Activated T-cell treated with anti-CD3 and anti-CD28 coated beads, Interleukin-2, amount 50 U/mL, for 1 hour (primary cell): ENCODE data around the gene RACGAP1.

Experiments used
- DNase-seq: peaks from one replicate; pipeline ENCODE4 v3.0.0-alpha.2; 2020

Gene RACGAP1, protein sequence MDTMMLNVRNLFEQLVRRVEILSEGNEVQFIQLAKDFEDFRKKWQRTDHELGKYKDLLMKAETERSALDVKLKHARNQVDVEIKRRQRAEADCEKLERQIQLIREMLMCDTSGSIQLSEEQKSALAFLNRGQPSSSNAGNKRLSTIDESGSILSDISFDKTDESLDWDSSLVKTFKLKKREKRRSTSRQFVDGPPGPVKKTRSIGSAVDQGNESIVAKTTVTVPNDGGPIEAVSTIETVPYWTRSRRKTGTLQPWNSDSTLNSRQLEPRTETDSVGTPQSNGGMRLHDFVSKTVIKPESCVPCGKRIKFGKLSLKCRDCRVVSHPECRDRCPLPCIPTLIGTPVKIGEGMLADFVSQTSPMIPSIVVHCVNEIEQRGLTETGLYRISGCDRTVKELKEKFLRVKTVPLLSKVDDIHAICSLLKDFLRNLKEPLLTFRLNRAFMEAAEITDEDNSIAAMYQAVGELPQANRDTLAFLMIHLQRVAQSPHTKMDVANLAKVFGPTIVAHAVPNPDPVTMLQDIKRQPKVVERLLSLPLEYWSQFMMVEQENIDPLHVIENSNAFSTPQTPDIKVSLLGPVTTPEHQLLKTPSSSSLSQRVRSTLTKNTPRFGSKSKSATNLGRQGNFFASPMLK

DNA sequence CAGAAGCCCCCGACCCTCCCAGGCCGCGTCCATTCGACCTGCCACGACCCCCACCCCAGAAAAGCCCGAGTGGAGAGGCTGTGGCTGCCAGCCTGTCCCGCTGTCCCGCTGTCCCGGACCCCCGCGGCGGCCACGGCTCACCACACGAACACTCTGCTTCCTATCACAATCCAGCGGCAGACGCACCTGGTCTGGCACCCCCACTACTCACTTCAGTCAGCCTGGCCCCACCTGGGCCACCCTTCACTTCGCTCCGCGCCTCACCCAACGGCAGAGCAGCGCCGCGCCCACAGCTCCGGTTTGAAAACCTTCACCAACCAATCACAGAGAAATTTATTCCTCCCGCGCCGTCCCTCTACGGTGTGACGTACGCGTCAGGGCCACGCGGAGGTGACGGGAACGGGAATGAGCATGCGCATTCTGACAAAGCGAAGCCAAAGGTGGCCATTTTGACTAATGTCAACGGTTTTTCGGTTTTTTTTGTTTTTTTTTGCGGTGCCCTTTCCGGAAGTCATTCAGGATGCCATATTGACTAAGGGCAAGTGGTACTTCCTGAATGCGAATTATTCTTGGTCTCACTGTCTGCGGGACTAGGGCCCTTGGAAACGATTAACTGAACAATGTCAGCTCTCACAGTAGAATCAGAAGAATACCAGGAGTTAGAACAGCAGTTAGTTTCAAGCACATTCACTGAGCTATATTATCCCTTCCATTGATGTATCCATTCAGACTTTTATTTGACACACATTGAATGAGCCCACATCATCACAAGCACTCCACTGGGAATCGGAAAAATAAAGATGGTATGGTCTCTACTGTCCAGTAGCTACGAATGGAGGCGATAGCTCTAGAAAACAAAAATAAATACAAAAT lies at the start of gene RACGAP1:
Gene RACGAP1, minus strand, starts transcription at position 308 of the 873 bp plus-strand sequence. CDS start 8,779 bp downstream, outside the sequence.
- DNase-seq, result peak; percentile 89

DNA sequence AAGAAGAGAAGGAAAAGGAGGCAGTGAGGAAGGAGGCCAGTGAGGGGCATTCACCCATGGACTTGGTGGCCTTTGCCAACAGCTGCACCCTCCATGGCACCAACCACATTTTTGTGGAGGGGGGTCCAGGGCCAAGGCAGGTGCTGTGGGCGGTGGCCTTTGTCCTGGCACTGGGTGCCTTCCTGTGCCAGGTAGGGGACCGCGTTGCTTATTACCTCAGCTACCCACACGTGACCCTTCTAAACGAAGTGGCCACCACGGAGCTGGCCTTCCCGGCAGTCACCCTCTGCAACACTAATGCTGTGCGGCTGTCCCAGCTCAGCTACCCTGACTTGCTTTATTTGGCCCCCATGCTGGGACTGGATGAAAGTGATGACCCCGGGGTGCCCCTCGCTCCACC lies 48.4 kb upstream of the RACGAP1 start:
- no peak for DNase-seq

DNA sequence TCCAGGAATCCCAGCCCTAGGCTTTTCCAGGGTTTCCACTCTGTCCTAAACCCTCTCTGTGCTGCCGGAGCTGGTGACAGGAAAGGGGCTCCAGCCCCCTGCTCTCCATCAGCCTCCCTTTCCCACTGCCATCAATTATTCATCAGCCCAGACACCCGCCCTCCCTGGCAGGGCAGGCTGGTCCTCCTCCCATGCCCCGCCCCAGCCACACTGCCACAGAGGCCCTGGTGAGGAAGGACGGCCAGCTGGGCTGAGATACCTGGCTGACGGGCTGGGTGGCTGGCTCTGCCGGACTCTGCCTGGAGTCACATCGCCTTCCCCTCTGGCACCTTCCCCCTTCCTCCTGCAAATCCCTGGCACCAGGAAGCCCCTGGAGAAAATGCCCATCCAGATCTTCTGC lies 47.9 kb upstream of the RACGAP1 start:
- no peak for DNase-seq

DNA sequence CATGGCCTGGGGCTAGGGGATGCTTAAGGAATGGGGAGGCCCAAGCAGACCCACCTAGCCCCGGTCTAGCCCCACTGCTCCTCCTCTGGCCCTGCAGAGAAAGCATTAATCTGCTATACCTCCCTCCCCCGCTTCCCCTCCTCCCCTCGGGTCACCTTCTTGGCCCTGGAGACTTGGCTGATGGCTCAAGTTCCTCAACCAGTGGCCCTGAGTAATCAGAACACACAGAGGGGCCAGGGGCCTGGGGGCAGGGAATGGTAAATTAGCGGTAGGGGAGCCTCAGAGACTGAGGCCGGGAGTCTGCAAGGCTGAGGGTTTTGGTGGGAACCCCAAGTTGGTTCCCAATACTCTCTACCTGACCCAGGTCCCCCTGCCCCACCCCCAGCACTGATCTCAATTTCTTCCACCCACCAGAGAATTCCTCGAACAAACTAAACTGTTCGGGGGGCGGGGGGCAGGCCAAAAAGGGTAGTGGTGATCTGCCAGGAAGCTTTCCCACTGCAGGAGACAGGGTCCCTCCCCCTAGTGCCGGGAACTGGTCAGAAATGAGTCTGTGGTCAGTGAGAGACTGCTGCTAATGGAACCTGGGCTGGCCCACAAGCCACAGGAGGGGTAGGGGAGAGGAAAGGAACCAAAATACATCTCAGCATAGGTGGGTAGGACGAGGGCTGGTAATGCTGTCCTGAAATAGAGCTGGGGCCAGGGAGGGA lies 47.1 kb upstream of the RACGAP1 start:
- no peak for DNase-seq

DNA sequence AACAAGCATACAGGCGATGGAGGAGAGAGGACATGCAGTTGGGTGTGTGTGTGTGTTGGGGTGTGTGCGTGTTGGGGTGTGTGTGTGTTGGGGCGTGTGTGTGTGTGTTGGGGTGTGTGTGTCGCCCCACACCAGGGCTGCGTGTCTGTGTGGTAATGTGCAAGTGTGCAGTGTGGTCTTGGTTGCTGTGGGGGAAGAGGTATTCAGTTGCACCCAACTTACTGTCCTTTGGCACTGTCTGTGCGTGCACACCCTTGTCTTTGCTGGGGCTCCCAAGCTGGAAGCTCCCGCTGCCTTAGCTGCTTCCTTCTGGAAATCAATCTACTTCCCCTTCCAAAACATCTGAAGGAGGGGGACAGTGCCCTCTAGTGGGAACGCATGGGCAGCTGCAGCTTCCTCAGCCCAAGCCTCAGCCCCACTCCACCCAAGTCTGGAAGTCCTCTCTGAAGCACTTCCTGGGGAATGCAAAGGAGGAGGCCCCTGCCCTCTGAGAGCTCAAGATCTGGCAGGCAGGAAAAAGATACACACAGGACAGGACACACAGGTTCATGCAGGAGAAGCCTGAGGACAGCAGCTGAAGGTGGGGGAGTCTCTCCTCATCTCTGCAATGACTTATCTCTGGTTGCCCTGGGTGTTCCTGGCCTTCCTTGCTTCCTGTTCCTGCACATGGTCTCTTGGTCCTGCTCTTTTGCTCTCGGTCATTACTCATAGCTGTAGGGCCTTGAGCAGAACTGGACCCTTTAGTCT lies 45.2 kb upstream of the RACGAP1 start:
- peak; percentile 65 for DNase-seq

DNA sequence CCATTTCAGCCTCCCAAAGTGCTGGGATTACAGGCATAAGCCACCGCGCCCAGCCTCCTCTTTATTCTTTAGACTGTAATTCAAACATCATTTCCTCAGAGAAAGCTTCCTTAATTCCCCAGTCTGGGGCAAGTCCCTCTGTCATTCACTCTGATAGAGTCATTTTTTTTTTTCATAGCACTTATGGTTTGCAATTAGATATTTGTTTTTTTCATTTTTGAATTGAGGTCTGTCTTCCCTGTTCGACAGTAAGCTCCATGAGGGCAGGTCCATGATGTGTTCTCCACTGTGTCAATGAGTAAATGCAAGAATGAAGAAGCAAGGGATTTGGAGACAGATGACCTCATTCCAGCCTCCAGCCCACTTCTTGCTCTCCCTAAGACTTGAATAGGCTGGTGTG lies 44.2 kb upstream of the RACGAP1 start:
- no peak for DNase-seq

DNA sequence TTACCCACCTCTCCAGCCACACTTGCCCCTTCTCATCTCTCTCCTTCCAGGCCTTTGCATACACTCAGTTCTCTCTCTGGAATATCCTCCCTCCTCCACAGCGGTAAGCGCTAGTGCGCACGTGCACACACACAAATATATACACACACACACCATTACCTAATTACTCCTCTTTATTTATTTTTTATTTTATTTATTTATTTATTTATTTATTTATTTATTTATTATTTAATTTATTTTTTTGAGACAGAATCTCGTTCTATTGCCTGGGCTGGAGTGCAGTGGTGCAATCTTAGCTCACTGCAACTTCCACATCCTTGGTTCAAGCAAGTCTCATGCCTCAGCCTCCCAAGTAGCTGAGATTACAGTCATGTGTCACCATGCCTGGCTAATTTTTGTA lies 43.8 kb upstream of the RACGAP1 start:
- DNase-seq, result no peak

DNA sequence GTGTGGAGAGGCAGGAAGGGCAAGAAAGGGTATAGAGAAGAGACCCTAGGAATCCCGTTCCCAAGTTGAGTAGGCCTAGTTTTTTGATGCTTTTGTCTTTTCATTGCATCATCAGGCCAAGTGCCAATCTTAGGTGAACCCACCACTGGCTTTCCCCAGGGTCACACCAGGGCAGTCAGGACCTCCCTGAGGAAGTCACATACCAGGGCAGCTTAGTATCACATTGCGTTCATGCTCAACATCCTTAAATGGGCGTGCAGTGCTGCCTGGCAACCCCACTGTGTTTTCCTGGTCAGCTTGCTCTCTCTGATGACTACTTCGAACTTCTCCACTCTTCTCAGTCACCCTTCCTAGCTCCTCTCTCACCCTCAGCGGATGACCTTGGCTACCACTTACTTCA lies 41.1 kb upstream of the RACGAP1 start:
- no peak for DNase-seq

DNA sequence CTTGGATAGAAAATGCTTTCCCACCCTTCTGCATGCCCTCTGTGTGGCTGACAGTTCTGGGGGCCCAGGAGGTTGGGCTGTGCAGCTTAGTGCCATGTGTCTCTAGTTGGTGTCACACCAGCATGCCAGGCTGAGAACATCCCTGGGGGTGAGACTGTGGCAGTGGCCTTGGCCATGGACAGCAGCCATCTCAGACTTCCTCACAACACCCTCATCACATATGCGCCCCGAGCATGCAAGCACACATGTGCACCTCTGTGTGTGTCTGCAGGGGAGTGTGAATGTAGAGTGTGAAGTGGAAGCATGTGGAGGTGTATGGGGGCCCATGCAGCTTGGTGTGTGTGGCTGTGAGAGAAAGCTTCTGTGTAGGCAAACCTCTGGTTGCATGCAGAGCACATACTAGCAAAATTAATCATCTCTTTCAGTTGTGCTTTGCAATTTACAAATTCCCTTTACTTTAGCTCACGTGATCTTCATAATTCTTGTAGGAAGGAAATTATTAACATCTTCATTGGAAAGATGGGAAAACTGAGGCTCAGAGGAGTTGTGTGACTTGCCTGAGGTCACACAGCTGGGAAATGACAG lies 40.5 kb upstream of the RACGAP1 start:
- DNase-seq, result no peak

DNA sequence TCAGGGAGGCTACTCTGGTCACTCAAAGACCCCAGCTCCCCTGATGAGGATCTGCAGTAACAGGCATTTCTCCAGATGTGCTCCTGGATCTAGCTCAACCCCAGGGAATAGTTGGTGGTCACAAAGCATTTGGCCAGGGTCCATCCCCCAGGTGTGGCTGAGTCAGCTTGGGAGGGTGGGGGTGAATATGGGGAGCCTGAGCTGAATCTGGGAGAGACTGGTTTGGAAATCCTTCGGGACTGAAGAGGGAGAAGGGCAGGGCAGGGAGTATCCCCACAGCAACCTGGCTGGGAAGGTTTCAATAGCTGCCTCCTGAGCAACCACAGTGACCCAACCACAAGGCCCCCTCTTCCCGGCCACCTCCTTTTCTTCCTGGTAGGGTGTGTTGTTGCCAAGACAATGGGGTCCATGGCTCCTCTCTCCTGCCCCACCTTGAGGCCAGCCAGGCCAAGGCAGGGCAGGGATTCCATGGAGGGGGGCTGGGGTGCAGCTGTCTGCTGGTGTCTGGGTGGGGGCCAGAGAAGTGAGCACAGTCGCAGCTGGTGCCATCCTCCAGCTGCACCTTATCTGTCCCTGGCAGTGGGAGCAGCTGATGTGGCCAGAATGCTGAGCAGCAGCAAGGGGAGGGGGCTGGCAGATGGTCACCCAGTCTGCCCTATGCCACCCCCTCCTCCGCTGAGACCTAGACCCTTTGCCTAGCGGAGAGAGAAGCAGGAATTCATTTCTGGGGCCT lies 37.6 kb upstream of the RACGAP1 start:
- DNase-seq, result no peak

DNA sequence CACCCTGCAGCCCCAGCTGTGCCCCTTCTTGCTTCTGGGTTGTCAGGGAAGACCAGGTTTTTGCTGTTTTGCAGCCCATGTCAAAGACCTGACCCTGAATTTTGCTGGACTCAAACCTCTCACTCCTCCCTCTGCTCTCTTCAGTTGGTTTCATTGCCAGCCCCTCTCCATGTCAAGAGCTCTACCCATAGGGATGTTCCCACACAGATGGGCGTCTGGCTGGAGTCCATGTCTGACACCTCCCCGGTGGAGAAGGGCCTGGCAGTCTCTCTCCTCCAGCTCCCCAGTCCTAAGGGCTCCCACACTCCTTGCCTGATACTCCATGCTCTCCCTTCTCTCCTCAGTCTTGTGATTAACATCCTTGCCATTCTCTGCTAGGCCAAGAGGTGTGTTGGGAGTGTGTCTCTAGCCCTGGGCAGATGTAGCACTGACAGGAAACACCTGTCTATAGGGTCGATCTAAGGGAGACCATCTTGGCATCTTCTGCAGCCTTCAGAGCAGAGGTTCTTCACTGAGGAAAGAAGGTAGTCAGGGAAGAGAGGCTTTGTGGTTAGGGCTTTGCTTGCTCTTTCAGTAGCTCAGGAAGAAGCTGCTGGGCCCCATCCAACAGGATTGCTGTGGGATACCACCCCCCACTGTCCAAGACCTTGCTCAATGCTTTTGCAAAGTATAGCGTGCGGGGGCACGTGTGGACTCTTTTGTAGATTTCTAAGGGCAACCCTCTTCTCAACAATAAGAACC lies 36.8 kb upstream of the RACGAP1 start:
- no peak for DNase-seq

DNA sequence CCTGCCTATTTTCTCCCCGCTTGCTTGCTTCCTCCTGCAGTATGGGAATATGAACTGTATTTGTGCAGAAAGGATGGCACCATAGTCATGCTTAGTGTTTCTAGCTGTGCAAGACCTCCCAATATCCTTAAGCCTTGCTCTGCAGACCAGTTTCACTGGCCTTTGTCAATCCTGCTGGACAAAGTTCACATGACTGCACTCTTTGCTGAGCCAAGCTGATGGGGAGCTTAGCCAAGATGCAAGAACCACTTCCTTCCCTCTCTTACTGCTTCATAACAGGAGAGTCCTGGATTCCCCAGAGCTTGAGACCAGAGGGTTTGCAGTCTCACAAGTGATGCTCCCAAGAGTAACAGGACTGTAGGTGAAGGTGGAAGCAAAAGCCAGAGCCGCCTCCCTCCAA lies 35.9 kb upstream of the RACGAP1 start:
- no peak for DNase-seq

DNA sequence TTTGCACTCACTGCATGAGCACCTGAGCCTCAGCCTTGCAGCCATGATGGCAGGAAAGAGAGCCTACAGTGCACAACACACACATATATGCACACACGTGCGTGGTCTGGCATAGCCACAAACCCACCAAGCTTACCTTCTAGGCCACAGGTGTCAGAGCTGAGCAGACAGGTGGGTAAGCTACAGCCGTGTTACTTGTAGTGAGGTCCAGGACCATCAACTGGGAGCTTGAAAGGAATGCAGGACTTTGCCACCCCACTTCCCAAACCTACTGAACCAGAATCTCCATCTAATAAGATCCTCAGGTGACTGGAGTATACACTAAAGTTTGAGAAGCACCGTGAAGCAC lies 34.8 kb upstream of the RACGAP1 start:
- no peak for DNase-seq

DNA sequence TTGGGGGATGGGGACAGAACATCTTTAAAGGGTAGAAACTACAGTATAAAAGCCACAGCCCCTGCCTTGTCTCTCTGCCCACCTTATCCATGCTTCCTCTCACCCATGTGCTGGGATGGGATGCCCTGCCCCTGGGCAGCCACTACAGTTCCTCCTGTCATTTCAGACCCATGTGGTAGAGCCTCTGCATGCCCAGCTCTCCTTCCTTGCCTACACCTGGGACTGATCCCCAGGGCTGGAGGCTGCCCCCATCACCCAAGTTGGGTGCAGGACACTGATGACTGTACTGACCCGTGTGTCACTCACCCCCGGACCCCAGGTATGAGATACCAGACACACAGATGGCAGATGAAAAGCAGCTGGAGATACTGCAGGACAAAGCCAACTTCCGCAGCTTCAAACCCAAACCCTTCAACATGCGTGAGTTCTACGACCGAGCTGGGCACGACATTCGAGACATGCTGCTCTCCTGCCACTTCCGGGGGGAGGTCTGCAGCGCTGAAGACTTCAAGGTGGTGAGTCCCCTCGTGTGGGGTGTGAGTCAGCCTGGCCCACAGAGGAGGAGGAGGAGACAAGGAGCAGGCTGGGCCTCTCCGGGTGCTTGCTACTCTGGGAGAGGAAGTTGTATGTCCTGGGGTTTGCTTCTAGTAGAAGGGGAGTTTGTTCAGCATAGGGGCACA lies 34.3 kb upstream of the RACGAP1 start:
- DNase-seq, result peak; percentile 63

DNA sequence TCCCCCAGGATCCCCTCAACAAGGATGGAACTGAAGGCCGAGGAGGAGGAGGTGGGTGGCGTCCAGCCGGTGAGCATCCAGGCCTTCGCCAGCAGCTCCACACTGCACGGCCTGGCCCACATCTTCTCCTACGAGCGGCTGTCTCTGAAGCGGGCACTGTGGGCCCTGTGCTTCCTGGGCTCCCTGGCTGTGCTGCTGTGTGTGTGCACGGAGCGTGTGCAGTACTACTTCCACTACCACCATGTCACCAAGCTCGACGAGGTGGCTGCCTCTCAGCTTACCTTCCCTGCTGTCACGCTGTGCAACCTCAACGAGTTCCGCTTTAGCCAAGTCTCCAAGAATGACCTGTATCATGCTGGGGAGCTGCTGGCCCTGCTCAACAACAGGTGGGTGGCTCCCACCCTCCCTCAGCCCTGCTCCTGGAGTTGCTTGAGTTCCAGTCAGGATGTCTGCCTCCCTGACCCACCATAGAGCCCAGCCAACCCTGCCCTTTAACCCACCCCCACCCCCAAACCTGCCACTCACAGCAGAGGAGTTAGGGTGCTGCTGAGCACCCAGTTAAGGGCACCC lies 33.5 kb upstream of the RACGAP1 start:
- DNase-seq, result peak; percentile 31

DNA sequence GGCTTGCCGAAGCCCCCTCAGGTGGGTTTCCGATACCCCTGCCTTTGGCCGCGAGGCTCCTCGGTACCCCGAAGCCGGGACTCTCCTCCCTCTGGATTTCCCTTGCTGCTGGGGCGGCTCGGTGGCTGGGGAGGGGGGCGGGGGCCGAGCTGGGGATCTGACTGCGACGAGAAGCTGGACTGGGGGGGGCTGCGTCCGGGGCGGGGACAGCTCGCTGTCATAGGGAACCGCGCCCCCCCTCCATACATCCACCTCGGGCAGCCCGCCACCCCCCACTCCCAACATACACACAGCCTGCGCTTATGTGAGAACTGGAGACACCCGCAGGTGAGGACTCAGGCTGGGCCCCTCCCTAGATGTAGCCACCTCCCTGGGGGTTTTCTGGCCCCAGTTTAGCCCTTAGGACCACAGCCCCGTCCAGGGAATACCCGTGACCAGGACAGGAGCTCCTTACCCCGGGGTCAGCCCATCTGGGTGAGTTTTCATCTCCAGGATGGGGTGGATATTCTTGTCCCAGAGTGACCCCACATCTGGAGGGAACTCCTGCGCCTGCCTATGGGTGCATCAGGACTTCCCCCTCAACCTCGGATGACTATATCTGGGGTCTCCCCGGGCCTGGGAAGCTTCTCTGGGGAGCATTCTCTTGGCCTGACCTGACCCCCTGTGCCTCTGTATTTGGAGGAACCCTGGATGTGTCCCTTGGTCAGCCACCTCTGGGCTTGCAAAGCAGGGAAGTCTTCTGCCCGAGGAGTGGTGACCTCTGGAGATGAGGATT lies 32.8 kb upstream of the RACGAP1 start:
- peak; percentile 29 for DNase-seq

DNA sequence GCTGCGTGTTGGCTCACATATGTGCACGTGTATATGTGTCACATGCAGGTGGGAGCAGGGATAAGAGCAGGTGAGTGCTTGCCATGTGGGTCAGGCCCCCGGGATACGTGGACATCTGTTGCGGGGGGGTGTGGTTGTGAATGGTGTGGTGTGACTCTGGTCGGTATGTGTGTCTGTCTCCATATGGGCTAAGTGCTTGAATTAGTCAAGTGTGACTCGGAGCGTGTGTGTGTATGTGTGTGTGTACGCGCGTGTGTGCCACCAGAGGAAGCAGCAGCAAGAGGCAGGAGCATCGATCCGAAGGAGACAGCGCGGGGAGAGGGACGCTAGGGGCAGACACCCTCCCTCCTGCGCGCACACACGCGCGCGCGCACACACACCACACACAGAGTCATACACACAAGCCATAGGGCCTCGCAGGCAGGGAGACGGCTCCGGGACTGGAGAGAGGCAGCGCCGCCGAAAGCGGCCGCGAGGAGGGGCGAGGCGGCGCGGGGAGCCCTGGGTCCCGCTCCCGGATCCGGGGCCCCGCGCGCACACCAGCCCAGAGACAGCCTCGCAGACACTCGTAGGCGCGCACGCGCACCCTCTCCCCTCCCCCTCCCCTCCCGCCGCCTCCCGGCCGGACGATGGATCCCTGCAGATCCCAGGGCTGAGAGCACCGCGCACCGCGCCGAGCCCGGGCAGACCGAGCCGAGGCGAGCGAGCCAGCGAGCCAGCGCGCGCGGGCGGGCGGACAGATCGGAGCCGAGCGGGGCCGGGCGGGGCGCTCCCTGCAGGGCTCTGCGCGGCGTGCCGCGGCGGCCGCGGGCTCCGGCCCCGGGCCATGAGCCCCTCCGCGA lies 31.9 kb upstream of the RACGAP1 start, which contains the start of gene ASIC1:
Gene ASIC1, plus strand, starts transcription at position 597 of the 842 bp plus-strand sequence. CDS start 1,171 bp downstream, outside the sequence.
- peak; percentile 63 for DNase-seq

DNA sequence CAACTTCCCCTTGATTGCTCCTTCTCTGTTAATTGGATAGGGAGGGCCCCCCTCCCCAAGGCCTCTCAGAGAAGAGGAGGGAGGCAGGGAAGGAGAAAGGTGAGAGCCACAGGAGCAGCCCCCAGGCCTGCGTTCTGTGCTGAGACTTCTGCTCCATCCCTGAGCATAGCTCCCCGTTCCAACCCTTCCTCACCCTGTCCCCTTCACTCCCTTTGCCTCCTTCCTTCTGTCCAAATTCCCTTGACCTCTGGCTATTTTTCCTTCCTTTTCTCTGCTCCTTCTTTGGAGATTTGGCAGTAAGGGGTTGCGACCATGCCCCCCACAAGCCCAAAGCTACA lies 31.3 kb upstream of the RACGAP1 start:
- DNase-seq, result no peak
